Lower lobe of right lung (tissue), 2 donors: ENCODE measurements around the gene SIGLEC5. TPM values are rescaled to one million over a fixed set of nuclear protein-coding genes. Genes with fewer than 3 reads are reported as not detected.
"Not testable (repeated sequence)": the region's sequence is repeated elsewhere in the genome, so short reads cannot be mapped to it uniquely, and the experiment has no call there.

ENCODE experiments used
- ATAC-seq, 2 donors: fragments of 200-7000 bp; cut with Tn5 transposase; one replicate each; pipeline ENCODE4 v1.9.1; 2020 to 2022; ENCODE audit warnings: mild to moderate bottlenecking in 2 of 2, moderate library complexity in 2 of 2
- DNase-seq: peaks from one replicate; pipeline ENCODE4 v3.0.0-alpha.2; 2020
- H3K27ac ChIP-seq: fragments of 200-600 bp; one replicate; pipeline ENCODE4 v1.8.0; 2022
- H3K27me3 ChIP-seq: fragments of 200-600 bp; one replicate; pipeline ENCODE4 v1.8.0; 2022; ENCODE audit warnings: low read depth
- H3K36me3 ChIP-seq: fragments of 200-600 bp; one replicate; pipeline ENCODE4 v1.8.0; 2022; ENCODE audit warnings: mild to moderate bottlenecking
- H3K4me1 ChIP-seq: fragments of 200-600 bp; one replicate; pipeline ENCODE4 v1.8.0; 2022
- H3K4me3 ChIP-seq: fragments of 200-600 bp; one replicate; pipeline ENCODE4 v1.8.0; 2022; ENCODE audit warnings: mild to moderate bottlenecking
- H3K9me3 ChIP-seq: fragments of 200-600 bp; one replicate; pipeline ENCODE4 v1.8.0; 2022
- intact Hi-C: fragments of 100-400 bp; cut with DNase I; formaldehyde crosslinking; loops from one replicate; pipeline ENCODE4 v1.11.0; 2022
- long read RNA-seq: library from polyadenylated mRNA; unstranded; transcript quantifications from one replicate; pipeline ENCODE4 v2.0.0, GENCODE V29; 2021
- total RNA-seq: library from RNA; stranded (reverse); fragmentation: NEBNext Ultra II Directional; extraction: Animal tissue kit (Norgen Biotek cat#: 25700); gene quantifications from one replicate; pipeline ENCODE4 v1.2.1, GENCODE V29; 2021
- TF ChIP-seq, protein P1 (sequence below): fragments of 200-600 bp; IDR thresholded peaks from one replicate; pipeline ENCODE4 v1.8.0; 2022; ENCODE audit warnings: antibody characterized with exemption, mild to moderate bottlenecking
- donor health status: DM: no; HTN: yes; CAD: no; lungs with severe emphysema.

SIGLEC5 gene, protein sequence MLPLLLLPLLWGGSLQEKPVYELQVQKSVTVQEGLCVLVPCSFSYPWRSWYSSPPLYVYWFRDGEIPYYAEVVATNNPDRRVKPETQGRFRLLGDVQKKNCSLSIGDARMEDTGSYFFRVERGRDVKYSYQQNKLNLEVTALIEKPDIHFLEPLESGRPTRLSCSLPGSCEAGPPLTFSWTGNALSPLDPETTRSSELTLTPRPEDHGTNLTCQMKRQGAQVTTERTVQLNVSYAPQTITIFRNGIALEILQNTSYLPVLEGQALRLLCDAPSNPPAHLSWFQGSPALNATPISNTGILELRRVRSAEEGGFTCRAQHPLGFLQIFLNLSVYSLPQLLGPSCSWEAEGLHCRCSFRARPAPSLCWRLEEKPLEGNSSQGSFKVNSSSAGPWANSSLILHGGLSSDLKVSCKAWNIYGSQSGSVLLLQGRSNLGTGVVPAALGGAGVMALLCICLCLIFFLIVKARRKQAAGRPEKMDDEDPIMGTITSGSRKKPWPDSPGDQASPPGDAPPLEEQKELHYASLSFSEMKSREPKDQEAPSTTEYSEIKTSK
- 3.1 TPM for total RNA-seq
- long read RNA-seq, partial matches to known transcripts = 0 of 3 reads
- long read RNA-seq, other reads (novel, unspliced or antisense) = 3 of 3 reads

DNA sequence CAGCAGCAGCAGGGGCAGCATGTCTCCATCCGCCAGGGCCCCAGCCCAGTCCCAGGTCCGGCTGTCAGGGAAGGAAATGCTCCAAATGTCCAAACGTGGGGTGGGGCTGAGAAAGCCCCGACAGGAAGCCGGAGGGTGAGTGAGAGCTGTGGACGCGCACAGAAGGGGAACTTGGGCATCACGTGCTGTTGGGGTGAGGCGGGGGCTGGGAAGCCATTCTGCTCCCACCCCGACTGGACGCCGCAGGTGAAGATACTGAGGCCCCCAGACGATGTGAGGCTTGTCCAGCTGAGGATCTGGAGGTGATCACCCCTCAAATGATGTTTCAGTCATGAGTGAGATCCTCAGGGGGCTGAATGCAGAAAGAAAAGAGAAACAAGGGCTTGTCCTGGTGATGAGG is at the start of gene SIGLEC5:
Gene SIGLEC5 (minus strand): TSS at position 87 of the 400 bp plus-strand sequence. CDS start 66 bp downstream, at position 21.
- DNase-seq, H3K4me3 ChIP-seq, H3K9me3 ChIP-seq, H3K36me3 ChIP-seq, H3K27ac ChIP-seq, H3K4me1 ChIP-seq, intact Hi-C loops: not testable (repeated sequence)
- ATAC-seq = peak; percentile 77 to 78
- peaks cover 11% of the 10 kb centered on the region for H3K27me3 ChIP-seq

DNA sequence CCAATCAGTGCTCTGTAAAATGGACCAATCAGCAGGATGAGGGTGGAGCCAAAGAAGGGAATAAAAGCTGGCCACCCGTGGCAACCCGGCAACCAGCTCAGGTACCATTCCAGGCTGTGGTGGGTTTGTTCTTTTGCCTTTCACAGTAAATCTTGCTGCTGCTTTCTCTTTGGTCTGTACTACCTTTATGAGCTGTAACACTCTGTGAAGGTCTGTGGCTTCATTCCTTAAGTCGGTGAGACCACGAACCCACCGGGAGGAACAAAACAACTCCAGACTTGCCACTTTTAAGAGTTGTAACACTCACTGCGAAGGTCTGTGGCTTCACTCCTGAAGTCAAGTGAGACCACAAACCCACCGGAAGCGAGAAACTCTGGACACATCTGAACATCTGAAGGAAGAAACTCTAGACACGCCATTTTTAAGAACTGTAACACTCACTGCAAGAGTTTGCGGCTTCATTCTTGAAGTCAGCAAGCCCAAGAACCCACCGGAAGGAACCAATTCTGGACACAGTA is 46.4 kb upstream of the SIGLEC5 start:
- TF ChIP-seq, protein P1, sequence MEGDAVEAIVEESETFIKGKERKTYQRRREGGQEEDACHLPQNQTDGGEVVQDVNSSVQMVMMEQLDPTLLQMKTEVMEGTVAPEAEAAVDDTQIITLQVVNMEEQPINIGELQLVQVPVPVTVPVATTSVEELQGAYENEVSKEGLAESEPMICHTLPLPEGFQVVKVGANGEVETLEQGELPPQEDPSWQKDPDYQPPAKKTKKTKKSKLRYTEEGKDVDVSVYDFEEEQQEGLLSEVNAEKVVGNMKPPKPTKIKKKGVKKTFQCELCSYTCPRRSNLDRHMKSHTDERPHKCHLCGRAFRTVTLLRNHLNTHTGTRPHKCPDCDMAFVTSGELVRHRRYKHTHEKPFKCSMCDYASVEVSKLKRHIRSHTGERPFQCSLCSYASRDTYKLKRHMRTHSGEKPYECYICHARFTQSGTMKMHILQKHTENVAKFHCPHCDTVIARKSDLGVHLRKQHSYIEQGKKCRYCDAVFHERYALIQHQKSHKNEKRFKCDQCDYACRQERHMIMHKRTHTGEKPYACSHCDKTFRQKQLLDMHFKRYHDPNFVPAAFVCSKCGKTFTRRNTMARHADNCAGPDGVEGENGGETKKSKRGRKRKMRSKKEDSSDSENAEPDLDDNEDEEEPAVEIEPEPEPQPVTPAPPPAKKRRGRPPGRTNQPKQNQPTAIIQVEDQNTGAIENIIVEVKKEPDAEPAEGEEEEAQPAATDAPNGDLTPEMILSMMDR = no peak

DNA sequence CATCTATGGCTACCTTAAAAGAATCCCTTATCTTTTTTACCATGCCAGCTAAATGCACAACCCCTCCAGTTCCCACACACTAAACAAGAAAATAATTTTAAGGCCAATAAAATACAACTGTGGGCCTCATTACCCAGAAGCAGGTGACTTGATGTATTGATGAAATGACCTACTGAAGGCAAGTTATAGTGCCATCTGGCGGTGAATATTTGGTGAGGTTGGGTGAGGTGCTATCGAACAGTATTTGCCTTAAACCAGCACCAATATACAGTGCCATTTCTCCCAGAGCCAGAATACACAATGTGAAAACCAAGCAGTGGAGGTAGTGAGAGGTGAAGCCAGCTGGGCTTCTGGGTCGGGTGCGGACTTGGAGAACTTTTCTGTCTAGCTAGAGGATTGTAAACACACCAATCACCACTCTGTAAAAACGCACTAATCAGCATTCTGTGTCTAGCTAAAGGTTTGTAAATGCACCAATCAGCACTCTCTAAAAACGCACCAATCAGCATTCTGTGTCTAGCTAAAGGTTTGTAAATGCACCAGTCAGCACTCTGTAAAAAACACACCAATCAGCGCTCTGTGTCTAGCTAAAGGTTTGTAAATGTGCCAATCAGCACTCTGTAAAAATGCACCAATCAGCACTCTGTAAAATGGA is 45.8 kb upstream of the SIGLEC5 start:
- intact Hi-C loops, H3K4me1 ChIP-seq, H3K4me3 ChIP-seq, H3K36me3 ChIP-seq, H3K27ac ChIP-seq, H3K9me3 ChIP-seq, DNase-seq: not testable (repeated sequence)
- H3K27me3 ChIP-seq = peaks cover 16% of the 10 kb centered on the region
- TF ChIP-seq, protein P1 = peak; percentile 53
- ATAC-seq = peak; percentile 41 to 57

More for the DNA sequence above, 46.4 kb upstream of the SIGLEC5 start:
- no peak overlapping the region for H3K4me3 ChIP-seq
- intact Hi-C loops = no loop called here
- peaks cover 16% of the 10 kb centered on the region for H3K27me3 ChIP-seq
- no peak for DNase-seq
- H3K27ac ChIP-seq = no peak overlapping the region
- no peak for ATAC-seq
- no peaks in the 10 kb centered on the region for H3K4me1 ChIP-seq
- no peaks in the 10 kb centered on the region for H3K36me3 ChIP-seq
- H3K9me3 ChIP-seq = no peaks in the 10 kb centered on the region

DNA sequence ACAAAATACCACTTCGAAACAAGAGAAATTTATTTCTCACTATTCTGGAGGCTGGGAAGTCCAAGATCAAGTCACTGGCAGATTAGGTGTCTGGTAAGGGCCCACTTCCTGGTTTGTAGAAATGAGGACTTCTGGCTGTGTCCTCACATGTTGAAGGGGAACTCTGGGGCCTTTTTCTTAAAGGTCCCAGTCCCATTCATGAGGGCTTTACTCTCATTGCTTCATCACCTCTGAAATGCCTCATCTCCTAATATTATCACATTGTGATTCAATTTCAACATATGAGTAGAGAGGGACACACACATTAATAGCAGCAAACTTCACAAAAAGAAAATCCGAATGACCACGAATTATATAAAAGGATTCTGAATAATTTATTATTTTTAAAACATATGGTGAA is 38.0 kb upstream of the SIGLEC5 start:
- DNase-seq (no peak), ATAC-seq (no peak)
- no peaks in the 10 kb centered on the region for H3K9me3 ChIP-seq
- H3K27ac ChIP-seq = no peak overlapping the region
- H3K27me3 ChIP-seq = peaks cover 18% of the 10 kb centered on the region
- no peak overlapping the region for H3K4me3 ChIP-seq
- H3K36me3 ChIP-seq = no peaks in the 10 kb centered on the region
- H3K4me1 ChIP-seq = no peaks in the 10 kb centered on the region
- intact Hi-C loops = no loop called here
- TF ChIP-seq, protein P1 = no peak

DNA sequence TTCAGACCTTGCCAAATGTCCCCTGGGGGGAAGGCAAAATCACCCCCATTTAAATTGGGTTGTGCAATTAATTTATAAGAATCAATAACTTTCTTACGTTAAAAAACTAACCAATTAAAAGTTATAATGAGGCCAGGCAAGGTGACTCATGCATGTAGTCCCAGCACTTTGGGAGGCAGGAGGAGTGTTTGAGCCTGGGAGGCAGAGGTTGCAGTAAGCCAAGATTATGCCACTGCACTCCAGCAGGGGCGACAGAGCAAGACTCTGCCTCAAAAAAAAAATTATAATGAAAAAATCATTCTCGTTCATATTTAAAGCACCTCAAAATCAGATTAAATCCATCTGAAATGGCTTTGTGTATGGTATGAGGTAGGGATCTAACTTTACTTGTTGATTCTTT is 34.8 kb upstream of the SIGLEC5 start:
- TF ChIP-seq, protein P1 = no peak
- no peak for ATAC-seq
- Histone ChIP-seq H3K27me3 (peaks cover 25% of the 10 kb centered on the region), H3K4me3 (no peak overlapping the region), H3K4me1 (no peaks in the 10 kb centered on the region), H3K36me3 (no peaks in the 10 kb centered on the region), H3K27ac (no peak overlapping the region), H3K9me3 (no peaks in the 10 kb centered on the region)
- intact Hi-C loops = no loop called here
- no peak for DNase-seq
